IPS-20b (cell line): ENCODE data around the gene TC2N.
"Not testable (repeated sequence)": the region's sequence is repeated elsewhere in the genome, so short reads cannot be mapped to it uniquely, and the experiment has no call there.

ENCODE experiments used
- H3K27ac ChIP-seq: one replicate; pipeline ENCODE4 v1.5.1; 2013; ENCODE audit warnings: low read length
- H3K27me3 ChIP-seq: 2 replicates; pipeline ENCODE4 v1.6.1; 2013; ENCODE audit warnings: mild to moderate bottlenecking, low read length, inconsistent platforms; ENCODE audit not compliant: insufficient read depth
- H3K36me3 ChIP-seq: 2 replicates; pipeline ENCODE4 v1.6.1; 2013; ENCODE audit warnings: low read depth, mild to moderate bottlenecking, inconsistent platforms, low read length, moderate library complexity; ENCODE audit not compliant: insufficient read depth
- H3K4me1 ChIP-seq: 2 replicates; pipeline ENCODE4 v1.6.1; 2013; ENCODE audit warnings: mild to moderate bottlenecking, control low read depth, inconsistent platforms, low read length, moderate library complexity; ENCODE audit not compliant: insufficient read depth
- H3K4me3 ChIP-seq: 2 replicates; pipeline ENCODE4 v1.5.1; 2013; ENCODE audit warnings: mild to moderate bottlenecking, low read length, inconsistent platforms
- H3K9ac ChIP-seq: 2 replicates; pipeline ENCODE4 v1.6.1; 2013; ENCODE audit warnings: low read depth, mild to moderate bottlenecking, inconsistent platforms, low read length, moderate library complexity
- H3K9me3 ChIP-seq: 2 replicates; pipeline ENCODE4 v1.6.1; 2013; ENCODE audit warnings: mild to moderate bottlenecking, low read depth, low read length, inconsistent platforms; ENCODE audit not compliant: insufficient read depth

TC2N gene

DNA sequence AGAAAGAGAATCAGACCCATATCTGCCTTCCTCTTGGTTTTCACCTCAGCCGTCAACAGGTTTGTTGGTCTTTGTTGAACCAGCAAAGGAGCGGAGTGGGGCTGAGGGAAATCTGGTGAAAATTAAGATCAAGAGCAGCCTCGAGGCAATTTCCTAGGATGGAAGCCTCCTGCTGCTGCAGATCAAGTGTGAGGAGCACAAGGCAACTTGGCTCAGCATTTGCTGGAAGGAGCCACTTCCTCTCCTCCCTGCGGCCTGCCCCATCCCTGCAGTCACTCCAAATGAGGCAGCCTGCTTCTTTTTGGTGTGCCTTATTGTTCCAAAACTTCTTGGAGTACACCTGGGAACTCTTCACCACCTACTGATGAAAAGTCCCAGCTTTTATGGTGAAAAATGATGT, 4.9 kb downstream of the TC2N start:
- Histone ChIP-seq H3K36me3 (no peaks in the 10 kb centered on the region), H3K27me3 (no peaks in the 10 kb centered on the region), H3K9me3 (no peaks in the 10 kb centered on the region), H3K9ac (no peak overlapping the region), H3K4me3 (no peak overlapping the region), H3K27ac (no peak overlapping the region), H3K4me1 (peaks cover 4% of the 10 kb centered on the region; the same call in 1 of the 2 replicates)

DNA sequence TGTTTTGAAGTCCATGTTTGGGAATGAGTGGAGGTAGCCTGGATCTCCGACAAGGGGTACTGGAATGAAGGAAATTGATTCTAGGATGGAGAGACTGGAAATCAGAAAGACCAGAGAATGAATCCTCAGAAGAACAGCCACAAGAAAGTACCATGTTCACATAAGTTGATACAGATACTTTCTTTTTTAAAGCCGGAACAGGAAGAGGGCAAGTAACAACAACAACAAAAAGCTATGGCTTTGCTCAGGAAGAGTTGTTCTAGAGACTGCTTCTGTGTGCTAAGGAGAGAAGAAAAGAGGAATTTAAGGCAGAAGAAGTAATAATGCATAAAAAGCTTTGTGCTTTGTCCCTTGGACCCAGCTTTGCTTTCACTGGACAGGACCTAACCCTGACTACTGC, 6.2 kb downstream of the TC2N start:
- Histone ChIP-seq H3K9ac (no peak overlapping the region), H3K4me3 (no peak overlapping the region), H3K9me3 (no peaks in the 10 kb centered on the region), H3K27ac (no peak overlapping the region), H3K4me1 (peaks cover 4% of the 10 kb centered on the region; the same call in 1 of the 2 replicates), H3K27me3 (no peaks in the 10 kb centered on the region), H3K36me3 (no peaks in the 10 kb centered on the region)

DNA sequence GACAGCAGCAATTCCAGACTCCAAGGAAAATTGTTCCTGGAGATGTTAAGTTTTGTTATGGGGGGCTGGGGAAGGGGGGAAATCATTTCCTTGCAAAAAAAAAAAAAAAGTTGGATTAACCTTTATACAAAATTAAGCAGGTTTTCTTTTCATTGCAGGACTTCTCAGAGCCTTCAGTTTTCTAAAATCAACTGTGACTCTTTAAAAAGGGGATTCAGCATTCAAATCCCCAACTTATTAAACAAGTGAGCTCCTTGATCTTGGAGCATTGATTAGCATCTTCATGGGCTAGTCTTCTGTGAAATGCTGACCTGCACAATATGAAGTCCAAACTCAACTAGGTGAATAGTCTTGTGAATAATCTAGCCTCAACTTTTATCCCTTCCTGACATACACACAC, 7.1 kb downstream of the TC2N start:
- peaks cover 4% of the 10 kb centered on the region; the same call in 1 of the 2 replicates for H3K4me1 ChIP-seq
- H3K27ac ChIP-seq: no peak overlapping the region
- no peak overlapping the region for H3K4me3 ChIP-seq
- H3K27me3 ChIP-seq: no peaks in the 10 kb centered on the region
- H3K9me3 ChIP-seq: no peaks in the 10 kb centered on the region
- no peak overlapping the region for H3K9ac ChIP-seq
- H3K36me3 ChIP-seq: no peaks in the 10 kb centered on the region

DNA sequence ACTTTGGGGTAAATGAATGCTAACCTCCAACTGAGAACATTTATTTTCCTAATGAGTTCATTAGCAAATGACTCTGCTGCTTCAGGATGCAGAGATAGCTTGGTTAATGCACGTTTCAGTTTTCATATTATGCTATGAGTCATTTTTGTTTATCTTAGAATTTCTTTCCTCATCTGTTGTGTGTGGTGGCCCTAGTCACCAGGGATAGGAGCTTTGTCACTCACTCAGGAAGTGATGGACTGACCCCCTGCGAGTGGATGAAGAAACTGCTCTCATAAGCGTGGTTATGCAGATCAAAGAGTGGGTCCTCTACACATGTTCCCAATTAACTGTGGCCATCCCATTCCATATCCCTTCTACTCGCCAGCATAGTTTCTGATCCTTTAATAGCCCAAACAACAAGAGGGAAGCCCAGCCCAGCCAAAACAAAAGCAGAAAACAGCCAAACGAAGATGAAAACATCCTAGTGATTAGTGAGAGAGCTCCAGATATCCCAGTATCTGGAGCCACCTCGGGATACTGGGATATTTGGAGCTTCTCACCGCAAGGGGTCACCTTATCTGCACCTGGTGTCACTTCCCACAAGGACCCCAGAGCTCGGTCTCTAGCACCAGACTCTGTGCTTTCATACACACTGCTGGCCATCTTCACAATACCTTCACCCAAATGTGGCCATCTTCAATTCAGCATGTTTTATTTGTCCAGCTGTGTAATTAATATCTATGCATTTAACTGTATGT, 8.6 kb downstream of the TC2N start:
- H3K4me1 ChIP-seq: peaks cover 8% of the 10 kb centered on the region
- no peaks in the 10 kb centered on the region for H3K9me3 ChIP-seq
- no peak overlapping the region for H3K4me3 ChIP-seq
- H3K9ac ChIP-seq: no peak overlapping the region
- no peaks in the 10 kb centered on the region for H3K36me3 ChIP-seq
- no peaks in the 10 kb centered on the region for H3K27me3 ChIP-seq
- no peak overlapping the region for H3K27ac ChIP-seq

DNA sequence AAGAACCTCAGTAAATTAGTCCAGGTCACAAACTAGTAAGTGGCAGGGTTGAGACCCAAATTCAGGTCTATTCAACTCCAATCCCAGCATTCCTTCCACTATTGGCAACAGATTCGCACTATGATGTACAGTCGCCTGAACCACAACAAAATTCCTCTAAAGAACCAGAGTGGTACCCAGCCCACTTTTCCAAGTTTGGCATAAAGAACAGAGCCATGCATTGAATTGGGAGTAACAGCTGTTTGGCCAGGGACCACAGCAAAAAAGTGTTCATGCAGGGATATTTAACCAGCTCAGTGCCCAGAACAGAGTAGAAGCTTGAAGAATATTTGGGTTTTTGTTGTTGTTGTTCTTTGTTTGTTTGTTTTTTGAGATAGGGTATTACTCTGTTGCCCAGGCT, 9.7 kb downstream of the TC2N start:
- H3K9me3 ChIP-seq: no peaks in the 10 kb centered on the region

DNA sequence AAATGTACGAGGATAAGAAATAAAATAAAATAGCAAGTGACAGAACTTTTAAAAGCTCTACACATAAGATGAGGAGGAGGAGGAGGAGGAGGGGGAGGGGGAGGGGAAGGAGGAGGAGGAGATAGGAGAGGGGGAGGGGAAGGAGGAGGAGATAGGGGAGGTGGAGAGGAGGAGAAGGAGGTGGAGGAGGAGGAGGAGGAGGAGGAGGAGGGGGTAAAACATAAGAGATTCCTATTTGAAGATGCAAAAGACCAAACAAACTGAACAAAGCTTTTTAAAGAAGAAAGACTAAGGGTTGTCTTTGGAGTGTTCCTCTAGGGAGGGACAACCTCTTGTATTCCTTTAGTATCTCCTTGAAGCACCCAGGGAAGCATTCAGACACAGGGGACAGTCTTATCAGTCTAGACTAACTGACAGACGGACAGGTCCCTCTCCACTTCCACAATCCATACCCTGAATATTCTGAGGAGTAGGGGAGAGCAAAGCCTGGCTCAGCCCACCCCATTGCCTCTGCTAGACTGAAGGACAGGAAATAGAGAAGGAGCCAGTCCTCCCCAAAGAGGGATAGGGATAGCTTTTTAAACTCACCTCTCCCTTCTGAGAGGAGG, 12.9 kb downstream of the TC2N start:
- H3K27ac ChIP-seq: no peak overlapping the region
- H3K4me1 ChIP-seq: peaks cover 8% of the 10 kb centered on the region

More for the DNA sequence above, 9.7 kb downstream of the TC2N start:
- Histone ChIP-seq H3K9ac (no peak overlapping the region), H3K27ac (no peak overlapping the region), H3K4me3 (no peak overlapping the region), H3K27me3 (no peaks in the 10 kb centered on the region), H3K36me3 (no peaks in the 10 kb centered on the region), H3K4me1 (peaks cover 8% of the 10 kb centered on the region)

DNA sequence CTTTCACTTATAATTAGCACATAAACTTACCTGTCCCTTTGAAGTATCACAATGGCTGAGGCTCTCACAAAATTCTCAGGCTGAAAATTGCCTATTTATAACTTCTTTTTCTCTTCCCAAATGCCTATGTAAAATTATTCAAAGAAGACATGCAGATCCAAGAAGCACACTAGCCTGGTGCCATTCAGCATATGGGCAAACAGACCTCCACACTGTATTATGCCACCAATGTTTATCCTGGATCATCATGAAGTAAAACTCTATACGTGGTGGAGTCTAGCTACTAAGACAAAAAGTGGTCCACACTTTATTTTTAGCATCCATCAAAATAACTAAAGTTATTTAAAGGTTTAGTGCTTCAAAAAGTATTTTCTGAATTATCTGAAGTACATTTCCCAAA, 15.8 kb downstream of the TC2N start:
- no peak overlapping the region for H3K27ac ChIP-seq
- H3K36me3 ChIP-seq: no peaks in the 10 kb centered on the region
- no peaks in the 10 kb centered on the region for H3K27me3 ChIP-seq
- no peak overlapping the region for H3K4me3 ChIP-seq
- no peaks in the 10 kb centered on the region for H3K9me3 ChIP-seq
- H3K4me1 ChIP-seq: peaks cover 4% of the 10 kb centered on the region; the same call in 1 of the 2 replicates
- no peak overlapping the region for H3K9ac ChIP-seq

More for the DNA sequence above, 12.9 kb downstream of the TC2N start:
- Histone ChIP-seq H3K9ac (no peak overlapping the region), H3K9me3 (no peaks in the 10 kb centered on the region), H3K36me3 (no peaks in the 10 kb centered on the region), H3K4me3 (no peak overlapping the region), H3K27me3 (no peaks in the 10 kb centered on the region)

DNA sequence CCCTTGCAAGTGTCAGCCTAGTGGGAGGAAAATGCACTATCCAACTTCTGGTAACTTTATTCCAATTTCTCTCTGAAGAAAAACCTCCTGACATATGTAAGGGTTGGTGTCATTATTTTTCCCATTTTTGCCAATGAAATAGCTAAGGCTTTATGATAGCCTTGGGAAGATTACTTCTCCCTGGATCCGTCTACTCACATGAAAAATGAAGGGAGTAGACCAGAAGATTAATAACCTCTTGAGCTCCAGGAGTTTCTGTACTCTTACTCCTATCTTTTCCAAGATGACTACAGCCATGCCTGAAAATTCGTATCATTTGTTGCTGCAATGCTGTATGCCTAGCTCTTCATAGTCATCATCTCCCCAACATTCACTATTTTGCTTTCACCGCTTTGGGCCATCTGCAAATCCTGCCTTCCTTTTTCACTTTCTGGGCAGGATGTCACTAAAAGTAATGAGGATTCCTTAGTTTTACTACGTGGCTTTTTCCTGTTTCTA, 18.8 kb downstream of the TC2N start:
- Histone ChIP-seq H3K27ac (no peak overlapping the region), H3K4me1 (no peaks in the 10 kb centered on the region), H3K36me3 (no peaks in the 10 kb centered on the region), H3K4me3 (no peak overlapping the region), H3K9ac (no peak overlapping the region), H3K27me3 (no peaks in the 10 kb centered on the region), H3K9me3 (no peaks in the 10 kb centered on the region)

DNA sequence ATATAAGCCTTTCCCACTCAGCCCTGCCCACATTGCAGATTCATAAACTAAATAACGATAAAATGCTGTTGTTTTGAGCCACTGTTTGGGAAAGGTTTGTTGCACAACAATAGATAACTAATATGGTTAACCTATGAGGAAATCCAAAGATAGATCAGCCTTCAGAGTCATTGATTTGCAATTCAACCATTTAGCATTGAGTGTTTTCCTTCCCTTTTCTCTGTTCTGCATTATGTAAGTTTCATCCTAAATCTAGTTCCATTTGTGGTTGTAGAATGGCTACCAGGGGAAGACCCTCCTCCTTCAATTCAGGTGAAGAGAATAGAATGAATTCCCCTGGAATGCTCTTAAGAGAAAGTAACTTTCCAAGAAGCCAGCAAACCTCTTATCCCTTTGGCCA, 19.6 kb downstream of the TC2N start:
- no peaks in the 10 kb centered on the region for H3K9me3 ChIP-seq
- no peaks in the 10 kb centered on the region for H3K4me1 ChIP-seq
- no peaks in the 10 kb centered on the region for H3K36me3 ChIP-seq
- no peak overlapping the region for H3K9ac ChIP-seq
- no peak overlapping the region for H3K4me3 ChIP-seq
- H3K27me3 ChIP-seq: no peaks in the 10 kb centered on the region
- no peak overlapping the region for H3K27ac ChIP-seq

DNA sequence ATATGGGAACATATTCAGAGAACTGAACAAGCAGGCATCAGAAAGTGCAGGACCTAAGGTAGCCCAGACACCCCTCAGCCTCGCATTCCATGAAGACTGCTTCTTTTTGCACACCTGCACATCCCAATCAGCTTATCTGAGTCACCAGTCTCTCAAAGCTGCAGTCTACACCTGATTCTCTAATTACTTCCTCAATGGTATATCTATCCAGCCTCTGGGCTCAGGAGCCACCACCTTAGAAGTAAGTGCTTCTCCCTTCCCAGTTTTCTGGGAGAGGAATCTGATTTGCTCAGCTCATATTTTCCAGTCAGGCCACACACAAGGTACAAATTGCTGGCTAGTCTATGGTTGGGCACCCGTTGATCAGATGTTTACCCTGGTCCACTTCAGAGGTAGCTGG, 21.7 kb downstream of the TC2N start:
- no peaks in the 10 kb centered on the region for H3K27me3 ChIP-seq
- H3K9me3 ChIP-seq: no peaks in the 10 kb centered on the region
- no peaks in the 10 kb centered on the region for H3K4me1 ChIP-seq
- no peaks in the 10 kb centered on the region for H3K36me3 ChIP-seq
- H3K9ac ChIP-seq: no peak overlapping the region
- H3K4me3 ChIP-seq: no peak overlapping the region
- H3K27ac ChIP-seq: no peak overlapping the region

DNA sequence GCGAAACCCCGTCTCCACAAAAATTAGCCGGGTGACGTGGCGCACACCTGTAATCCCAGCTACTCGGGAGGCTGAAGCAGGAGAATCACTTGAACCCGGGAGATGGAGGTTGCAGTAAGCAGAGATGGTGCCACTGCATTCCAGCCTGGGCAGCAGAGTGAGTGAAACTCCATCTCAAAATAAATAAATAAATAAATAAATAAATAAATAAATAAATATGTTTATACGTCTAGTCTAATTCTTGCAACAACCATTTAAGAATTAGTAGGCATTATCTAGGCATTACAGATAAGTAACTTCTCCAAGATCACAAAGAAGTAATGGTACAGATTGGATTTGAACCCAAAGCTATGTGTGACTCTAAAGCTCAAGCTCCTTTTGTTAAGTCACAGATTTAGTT, 22.3 kb downstream of the TC2N start:
- not testable (repeated sequence) for H3K9ac ChIP-seq, H3K4me3 ChIP-seq, H3K27ac ChIP-seq, H3K4me1 ChIP-seq, H3K27me3 ChIP-seq, H3K36me3 ChIP-seq, H3K9me3 ChIP-seq

DNA sequence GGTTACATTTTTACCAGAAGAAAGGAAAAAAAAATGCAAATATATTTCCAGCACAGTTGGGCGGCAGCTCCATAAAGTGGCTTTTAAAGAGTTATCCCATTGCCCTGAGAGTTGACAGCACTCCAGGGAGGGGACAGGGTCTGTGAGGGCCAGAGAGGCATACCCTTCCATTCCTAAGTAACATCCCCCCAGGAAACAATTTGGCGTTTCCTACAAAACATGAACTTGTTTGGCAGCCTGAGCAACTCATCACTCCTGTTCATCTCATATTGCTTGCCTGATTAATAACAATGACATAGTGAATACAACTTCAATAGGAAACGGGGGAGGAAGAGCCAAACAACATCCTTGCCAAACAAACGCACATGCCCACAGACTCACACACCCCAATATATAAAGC, 23.3 kb downstream of the TC2N start:
- Histone ChIP-seq H3K4me1 (no peaks in the 10 kb centered on the region), H3K9ac (no peak overlapping the region), H3K27me3 (no peaks in the 10 kb centered on the region), H3K4me3 (no peak overlapping the region), H3K9me3 (no peaks in the 10 kb centered on the region), H3K27ac (no peak overlapping the region), H3K36me3 (no peaks in the 10 kb centered on the region)
